ENCODE measurements around the gene GRK2. TPM values are rescaled to one million over a fixed set of nuclear protein-coding genes. Genes with fewer than 3 reads are reported as not detected.

Gene GRK2
- total RNA-seq, 2 experiments from 2014 or later = 223 to 234 TPM

DNA sequence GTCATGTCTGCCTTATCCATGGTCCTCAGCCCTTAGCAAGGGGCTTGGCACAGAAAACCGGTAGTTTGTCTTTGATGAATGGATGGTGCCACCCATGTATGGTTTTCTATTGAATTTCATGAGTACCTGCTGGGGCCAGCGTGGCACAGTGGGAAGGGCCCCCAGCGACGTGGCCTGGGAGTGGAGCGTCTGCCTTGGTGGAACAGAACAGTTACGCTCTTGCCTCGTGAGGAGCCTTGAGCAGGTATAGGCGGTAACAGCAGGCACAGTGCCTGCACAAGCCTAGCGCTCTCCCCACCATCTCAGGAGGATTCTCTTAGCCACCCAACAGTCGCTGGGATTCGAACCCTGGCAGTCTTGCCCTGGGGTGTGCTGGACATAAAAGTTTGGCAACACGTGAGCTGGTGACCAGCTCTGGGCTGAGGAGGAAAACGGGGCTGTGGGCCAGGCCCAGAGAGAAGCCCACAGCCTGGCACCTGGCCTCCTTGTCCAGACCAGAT lies 34.0 kb downstream of the GRK2 start:
- ChIA-PET POLR2A (no interaction called here), CTCF (interaction anchor here (1.3 kb wide), 1 partner anchor 17 kb away, joined by 3 read pairs; no protein-coding TSS in a partner anchor)

DNA sequence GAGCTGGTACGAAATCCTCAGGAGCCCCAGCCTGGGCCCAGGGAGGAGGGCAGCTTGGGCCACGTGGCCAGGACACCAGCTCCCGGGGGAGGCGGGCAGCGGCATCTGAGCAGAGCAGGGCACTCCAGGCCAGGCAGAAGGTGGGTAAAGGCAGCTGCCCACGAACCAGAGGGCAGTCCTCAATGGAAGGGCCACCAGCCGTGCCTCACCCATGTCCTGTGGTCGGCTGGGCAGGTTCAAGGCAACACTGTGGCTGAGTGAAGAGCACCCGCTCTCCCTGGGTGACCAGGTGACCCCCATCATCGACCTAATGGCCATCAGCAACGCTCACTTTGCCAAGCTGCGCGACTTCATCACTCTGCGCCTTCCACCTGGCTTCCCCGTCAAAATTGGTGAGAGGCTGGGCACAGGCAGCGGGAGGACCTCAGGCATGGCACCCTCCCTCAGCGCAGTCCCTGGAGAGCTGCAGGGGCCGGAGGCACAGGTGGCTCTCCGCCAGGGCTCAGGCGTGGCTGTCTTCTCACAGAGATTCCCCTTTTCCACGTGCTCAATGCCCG lies 34.6 kb downstream of the GRK2 start:
- ChIA-PET POLR2A (no interaction called here), CTCF (interaction anchor here (0.9 kb wide), 1 partner anchor 29 kb away, joined by 3 read pairs; no protein-coding TSS in a partner anchor)

DNA sequence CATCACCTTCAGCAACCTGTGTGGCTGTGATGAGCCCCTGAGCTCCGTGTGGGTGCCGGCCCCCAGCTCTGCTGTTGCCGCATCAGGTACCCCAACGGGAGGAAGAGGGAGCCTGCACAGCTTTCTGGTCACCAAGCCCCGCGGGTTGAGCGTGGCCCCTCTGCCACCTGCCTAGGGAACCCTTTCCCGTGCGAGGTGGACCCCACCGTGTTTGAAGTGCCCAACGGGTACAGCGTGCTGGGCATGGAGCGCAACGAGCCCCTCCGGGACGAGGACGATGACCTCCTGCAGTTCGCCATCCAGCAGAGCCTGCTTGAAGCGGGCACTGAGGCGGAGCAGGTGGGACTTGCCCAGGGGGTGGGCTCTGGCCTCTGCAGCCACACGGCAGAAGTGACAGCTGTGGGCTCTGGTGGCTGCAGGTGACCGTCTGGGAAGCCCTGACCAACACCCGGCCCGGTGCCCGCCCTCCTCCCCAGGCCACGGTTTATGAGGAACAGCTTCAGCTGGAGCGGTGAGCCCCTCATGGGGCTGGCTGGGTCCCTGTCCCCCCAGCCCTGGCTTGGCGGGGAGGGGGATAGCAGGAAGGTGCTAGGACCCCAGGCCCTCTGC lies 35.1 kb downstream of the GRK2 start:
- ChIA-PET POLR2A (no interaction called here), CTCF (interaction anchor here (0.9 to 1.6 kb wide), 2 partner anchors 30 to 81 kb away, joined by 3 to 8 read pairs; no protein-coding TSS in a partner anchor)

GRCh38 chr11:67301951-67302516 lies 35.8 kb downstream of the GRK2 start:
- ChIA-PET CTCF (interaction anchor here (0.9 to 4.0 kb wide), 5 partner anchors 9 to 80 kb away, joined by 3 to 27 read pairs (median 8); partner anchors contain the start of gene ANKRD13D), POLR2A (interaction anchor here (0.6 kb wide), 1 partner anchor 101 kb away, joined by 4 read pairs; no protein-coding TSS in a partner anchor)

GRCh38 chr11:67302571-67303131 lies 36.4 kb downstream of the GRK2 start:
- ChIA-PET POLR2A (interaction anchor here (0.6 to 1.6 kb wide), 6 partner anchors 9 to 101 kb away, joined by 3 to 9 read pairs (median 4); no protein-coding TSS in a partner anchor), CTCF (interaction anchor here (0.5 to 4.0 kb wide), 8 partner anchors 9 to 100 kb away, joined by 3 to 27 read pairs (median 4); partner anchors contain the start of gene ANKRD13D)

GRCh38 chr11:67303132-67303834 lies 37.0 kb downstream of the GRK2 start, which contains the start of gene SSH3:
SSH3 (plus strand) TSS chr11:67303530; CDS start chr11:67303626, 96 bp downstream.
- CTCF ChIA-PET = interaction anchor here (0.5 to 4.0 kb wide), 8 partner anchors 10 to 99 kb away, joined by 3 to 27 read pairs (median 4); partner anchors contain the start of gene ANKRD13D

GRCh38 chr11:67303835-67304411 lies 37.6 kb downstream of the GRK2 start:
- ChIA-PET POLR2A (interaction anchor here (0.6 to 1.6 kb wide), 5 partner anchors 10 to 91 kb away, joined by 3 to 9 read pairs (median 4); partner anchors contain the start of gene ANKRD13D), CTCF (interaction anchor here (1.0 to 4.0 kb wide), 6 partner anchors 10 to 36 kb away, joined by 3 to 27 read pairs (median 4); partner anchors contain the start of gene ANKRD13D)

More at GRCh38 chr11:67303132-67303834, 37.0 kb downstream of the GRK2 start, which contains the start of gene SSH3:
- POLR2A ChIA-PET = interaction anchor here (0.6 to 1.6 kb wide), 6 partner anchors 10 to 91 kb away, joined by 3 to 9 read pairs (median 4); no protein-coding TSS in a partner anchor

DNA sequence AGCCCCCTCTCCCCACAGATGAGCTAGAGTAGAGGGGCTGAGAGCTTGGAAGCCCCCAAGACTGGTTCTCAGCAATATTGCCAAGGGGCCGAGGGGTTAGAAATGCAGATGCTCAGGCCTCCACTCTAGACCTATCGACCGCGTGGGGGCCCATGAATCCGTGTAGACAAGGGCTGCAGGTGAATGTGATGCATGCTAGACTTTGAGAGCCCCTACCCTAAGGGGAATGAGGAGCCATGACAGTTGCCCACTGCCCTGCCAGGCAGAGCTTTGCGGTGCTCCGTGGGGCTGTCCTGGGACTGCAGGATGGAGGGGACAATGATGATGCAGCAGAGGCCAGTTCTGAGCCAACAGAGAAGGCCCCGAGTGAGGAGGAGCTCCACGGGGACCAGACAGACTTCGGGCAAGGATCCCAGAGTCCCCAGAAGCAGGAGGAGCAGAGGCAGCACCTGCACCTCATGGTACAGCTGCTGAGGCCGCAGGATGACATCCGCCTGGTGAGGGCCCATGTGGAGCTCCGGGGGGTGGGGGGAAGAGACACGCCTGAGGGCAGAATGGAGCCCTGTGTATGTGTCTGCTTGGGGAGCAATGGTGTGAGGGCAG lies 38.3 kb downstream of the GRK2 start:
- POLR2A ChIA-PET = interaction anchor here (0.9 kb wide), 1 partner anchor 15 kb away, joined by 3 read pairs; the partner anchor contains the start of gene ANKRD13D
- CTCF ChIA-PET = interaction anchor here (1.0 to 4.0 kb wide), 5 partner anchors 11 to 52 kb away, joined by 3 to 27 read pairs (median 4); no protein-coding TSS in a partner anchor

GRCh38 chr11:67306769-67307544 lies 40.7 kb downstream of the GRK2 start:
- POLR2A ChIA-PET = interaction anchor here (0.5 to 1.0 kb wide), 3 partner anchors 10 to 188 kb away, joined by 4 to 5 read pairs (median 4); partner anchors contain the start of gene KDM2A
- CTCF ChIA-PET = interaction anchor here (1.0 to 2.2 kb wide), 2 partner anchors 39 to 76 kb away, joined by 4 to 5 read pairs; no protein-coding TSS in a partner anchor

- ChIA-PET POLR2A (interaction anchor here (1.0 kb wide), 1 partner anchor 9 kb away, joined by 5 read pairs; no protein-coding TSS in a partner anchor), CTCF (interaction anchor here (1.0 to 2.2 kb wide), 2 partner anchors 40 to 75 kb away, joined by 4 to 5 read pairs; no protein-coding TSS in a partner anchor)
Observed at GRCh38 chr11:67307545-67308001, 41.3 kb downstream of the GRK2 start.

DNA sequence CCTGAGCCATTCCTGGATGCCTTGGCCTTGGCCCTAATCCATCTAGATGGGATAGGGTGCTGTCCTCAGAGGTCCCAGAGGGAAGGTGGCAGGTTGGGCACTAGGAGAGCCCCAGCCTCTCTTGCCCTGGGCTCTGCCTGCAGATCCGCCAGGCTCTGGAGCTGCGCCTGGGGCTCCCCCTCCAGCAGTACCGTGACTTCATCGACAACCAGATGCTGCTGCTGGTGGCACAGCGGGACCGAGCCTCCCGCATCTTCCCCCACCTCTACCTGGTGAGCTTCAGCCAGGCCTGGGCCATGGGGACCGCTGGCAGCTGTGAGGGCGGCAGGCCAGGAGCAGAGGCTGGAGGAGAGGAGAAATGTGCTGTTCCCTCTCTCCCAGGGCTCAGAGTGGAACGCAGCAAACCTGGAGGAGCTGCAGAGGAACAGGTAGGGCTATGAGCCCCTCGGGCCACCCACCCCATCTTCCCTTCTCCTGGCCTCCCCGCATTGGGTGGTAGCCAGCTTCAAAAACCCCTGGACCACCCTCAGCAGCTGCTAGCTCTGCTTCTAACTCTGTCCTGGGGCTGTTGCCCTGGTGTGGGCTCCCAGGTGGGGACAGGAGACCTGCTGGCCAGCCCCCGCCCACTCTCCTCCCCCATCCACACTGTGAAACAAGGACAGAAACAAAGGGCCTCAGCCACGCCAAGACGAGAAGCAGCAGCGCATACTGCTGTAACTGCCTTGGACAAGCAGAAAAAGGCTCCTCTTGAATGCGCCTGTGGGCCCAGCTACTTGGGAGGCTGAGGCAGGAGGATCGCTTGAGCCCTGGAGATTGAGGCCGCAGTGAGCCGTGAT lies 42.0 kb downstream of the GRK2 start:
- POLR2A ChIA-PET = no interaction called here

DNA sequence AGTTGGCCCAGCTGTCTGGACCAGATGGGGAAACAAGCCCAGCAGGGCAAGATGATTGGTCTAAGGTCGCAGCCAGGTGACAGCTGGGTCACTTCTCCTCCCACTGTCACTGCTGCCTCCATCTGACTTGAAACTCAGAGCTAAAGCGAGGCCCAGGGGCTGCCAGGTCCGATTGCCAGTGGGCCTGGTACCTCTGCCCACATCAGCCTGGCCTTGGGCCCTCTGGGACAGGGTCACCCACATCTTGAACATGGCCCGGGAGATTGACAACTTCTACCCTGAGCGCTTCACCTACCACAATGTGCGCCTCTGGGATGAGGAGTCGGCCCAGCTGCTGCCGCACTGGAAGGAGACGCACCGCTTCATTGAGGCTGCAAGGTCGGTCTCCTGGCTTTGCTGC lies 42.9 kb downstream of the GRK2 start:
- CTCF ChIA-PET = interaction anchor here (0.6 to 2.2 kb wide), 2 partner anchors 41 to 86 kb away, joined by 3 to 5 read pairs; no protein-coding TSS in a partner anchor
- POLR2A ChIA-PET = no interaction called here

More for the DNA sequence above, 42.0 kb downstream of the GRK2 start:
- CTCF ChIA-PET = interaction anchor here (1.0 to 2.2 kb wide), 2 partner anchors 40 to 74 kb away, joined by 4 to 5 read pairs; no protein-coding TSS in a partner anchor

DNA sequence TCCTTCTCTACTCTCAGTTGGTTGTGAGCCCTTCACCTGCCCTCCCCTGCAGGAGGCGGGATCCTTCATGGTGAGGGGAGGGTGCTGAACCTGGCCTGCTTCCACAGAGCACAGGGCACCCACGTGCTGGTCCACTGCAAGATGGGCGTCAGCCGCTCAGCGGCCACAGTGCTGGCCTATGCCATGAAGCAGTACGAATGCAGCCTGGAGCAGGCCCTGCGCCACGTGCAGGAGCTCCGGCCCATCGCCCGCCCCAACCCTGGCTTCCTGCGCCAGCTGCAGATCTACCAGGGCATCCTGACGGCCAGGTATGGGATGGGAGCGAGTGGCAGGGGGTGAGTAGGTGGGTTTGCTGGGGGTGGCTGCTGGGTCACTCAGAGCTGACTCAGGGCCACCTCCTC lies 43.4 kb downstream of the GRK2 start:
- ChIA-PET POLR2A (no interaction called here), CTCF (no interaction called here)

- POLR2A ChIA-PET = no interaction called here
- CTCF ChIA-PET = interaction anchor here (1.0 to 9.7 kb wide), 2 partner anchors 42 to 47 kb away, joined by 3 to 92 read pairs; no protein-coding TSS in a partner anchor
Observed at GRCh38 chr11:67310246-67311050, 44.2 kb downstream of the GRK2 start.
